Astrocyte of the cerebellum (primary cell): ENCODE data around the gene CTIF.

Experiments
- DNase-seq: peaks from one replicate; pipeline ENCODE4 v3.0.0-alpha.2; 2011; ENCODE audit warnings: low read depth
- H3K4me3 ChIP-seq: 2 replicates; pipeline ENCODE4 v1.5.1; 2011; ENCODE audit warnings: mild to moderate bottlenecking, low read depth, low read length, moderate library complexity
- in situ Hi-C: cut with HindIII; loops from 2 replicates; pipeline ENCODE4 v1.10.0; 2017; ENCODE audit warnings: low sequenced_read_pairs
- TF ChIP-seq, protein P1 (sequence below): IDR thresholded peaks from 2 replicates; pipeline ENCODE4 v1.5.1; 2012; ENCODE audit warnings: low read length, low read depth, moderate library complexity, mild to moderate bottlenecking; ENCODE audit errors: missing control alignments

Gene CTIF

DNA sequence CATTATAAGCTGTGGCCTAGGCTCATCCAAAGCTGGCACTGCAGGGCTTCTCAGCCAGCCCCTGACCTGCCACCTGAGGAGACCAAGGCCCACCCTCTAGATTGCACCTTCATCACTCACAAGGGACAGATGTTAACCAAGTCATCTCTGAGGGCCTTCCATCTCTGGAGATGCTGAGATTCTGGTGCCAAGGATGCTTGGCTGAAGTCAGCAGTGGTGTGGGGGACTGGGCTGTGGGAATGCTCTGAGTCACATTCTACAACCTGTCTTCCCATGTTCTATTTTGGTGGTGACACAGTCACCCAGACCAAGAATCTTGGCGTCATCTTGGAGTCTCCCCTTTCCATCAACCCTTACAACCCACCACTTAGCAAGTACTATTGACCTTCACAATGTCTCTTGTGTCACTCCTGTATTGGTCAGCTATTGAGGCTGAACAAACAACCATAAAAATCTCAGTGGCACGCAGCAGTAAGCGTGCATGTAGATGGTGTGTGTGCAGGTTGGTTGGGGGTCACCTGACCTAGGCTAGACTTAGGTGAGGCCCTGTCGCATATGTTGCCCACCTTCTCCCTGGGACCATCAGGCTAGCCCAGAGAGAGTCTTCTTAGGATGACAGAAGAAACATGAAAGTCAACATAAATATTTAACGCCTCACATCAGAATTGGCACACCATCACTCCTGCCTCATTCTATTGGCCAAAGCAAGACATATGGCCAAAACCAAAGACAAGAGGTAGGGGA lies 276.9 kb downstream of the CTIF start:
- TF ChIP-seq, protein P1, sequence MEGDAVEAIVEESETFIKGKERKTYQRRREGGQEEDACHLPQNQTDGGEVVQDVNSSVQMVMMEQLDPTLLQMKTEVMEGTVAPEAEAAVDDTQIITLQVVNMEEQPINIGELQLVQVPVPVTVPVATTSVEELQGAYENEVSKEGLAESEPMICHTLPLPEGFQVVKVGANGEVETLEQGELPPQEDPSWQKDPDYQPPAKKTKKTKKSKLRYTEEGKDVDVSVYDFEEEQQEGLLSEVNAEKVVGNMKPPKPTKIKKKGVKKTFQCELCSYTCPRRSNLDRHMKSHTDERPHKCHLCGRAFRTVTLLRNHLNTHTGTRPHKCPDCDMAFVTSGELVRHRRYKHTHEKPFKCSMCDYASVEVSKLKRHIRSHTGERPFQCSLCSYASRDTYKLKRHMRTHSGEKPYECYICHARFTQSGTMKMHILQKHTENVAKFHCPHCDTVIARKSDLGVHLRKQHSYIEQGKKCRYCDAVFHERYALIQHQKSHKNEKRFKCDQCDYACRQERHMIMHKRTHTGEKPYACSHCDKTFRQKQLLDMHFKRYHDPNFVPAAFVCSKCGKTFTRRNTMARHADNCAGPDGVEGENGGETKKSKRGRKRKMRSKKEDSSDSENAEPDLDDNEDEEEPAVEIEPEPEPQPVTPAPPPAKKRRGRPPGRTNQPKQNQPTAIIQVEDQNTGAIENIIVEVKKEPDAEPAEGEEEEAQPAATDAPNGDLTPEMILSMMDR = no peak
- no peak overlapping the region for H3K4me3 ChIP-seq
- DNase-seq = no peak
- in situ Hi-C loops = no loop called here

DNA sequence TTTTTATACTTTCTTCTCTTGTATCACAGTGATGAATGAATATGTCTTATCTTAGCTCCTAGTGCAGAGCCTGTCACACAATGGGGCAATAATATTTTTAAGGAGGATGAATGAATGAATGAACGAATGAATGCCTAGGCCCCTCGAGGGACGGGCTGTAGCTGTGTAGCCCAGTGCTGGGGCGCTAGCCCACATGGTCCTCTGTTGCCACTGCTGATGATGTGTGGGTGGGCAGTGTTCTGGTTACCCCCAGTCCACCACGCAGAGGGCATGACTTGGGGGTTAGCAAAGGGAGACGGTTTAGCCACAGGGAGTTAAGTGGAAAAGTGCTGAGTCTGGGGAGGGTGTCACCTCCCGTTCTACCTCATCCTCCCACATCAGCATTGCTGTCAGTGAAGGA lies 277.7 kb downstream of the CTIF start:
- no peak overlapping the region for H3K4me3 ChIP-seq
- TF ChIP-seq, protein P1 = no peak
- DNase-seq = no peak
- in situ Hi-C loops = no loop called here

DNA sequence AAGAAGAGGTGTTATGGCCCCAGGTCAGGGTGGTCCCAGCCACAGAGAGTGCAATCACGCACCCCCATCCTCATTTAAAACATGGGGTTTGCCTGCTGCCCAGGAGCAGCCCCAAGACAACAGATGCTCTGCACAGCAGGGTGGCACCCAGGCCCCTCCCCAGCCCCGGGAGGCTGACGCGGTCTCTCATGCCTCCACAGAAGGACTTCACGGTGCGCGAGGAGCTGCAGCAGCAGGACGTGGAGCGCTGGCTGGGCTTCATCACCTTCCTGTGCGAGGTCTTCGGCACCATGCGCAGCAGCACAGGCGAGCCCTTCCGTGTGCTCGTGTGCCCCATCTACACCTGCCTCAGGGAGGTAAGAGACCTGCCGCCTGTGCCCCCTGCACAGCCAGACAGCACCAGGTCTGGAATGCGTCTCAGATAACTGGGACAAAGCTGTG lies 278.2 kb downstream of the CTIF start:
- TF ChIP-seq, protein P1 = no peak
- no peak for DNase-seq
- in situ Hi-C loops = no loop called here
- H3K4me3 ChIP-seq = no peak overlapping the region

DNA sequence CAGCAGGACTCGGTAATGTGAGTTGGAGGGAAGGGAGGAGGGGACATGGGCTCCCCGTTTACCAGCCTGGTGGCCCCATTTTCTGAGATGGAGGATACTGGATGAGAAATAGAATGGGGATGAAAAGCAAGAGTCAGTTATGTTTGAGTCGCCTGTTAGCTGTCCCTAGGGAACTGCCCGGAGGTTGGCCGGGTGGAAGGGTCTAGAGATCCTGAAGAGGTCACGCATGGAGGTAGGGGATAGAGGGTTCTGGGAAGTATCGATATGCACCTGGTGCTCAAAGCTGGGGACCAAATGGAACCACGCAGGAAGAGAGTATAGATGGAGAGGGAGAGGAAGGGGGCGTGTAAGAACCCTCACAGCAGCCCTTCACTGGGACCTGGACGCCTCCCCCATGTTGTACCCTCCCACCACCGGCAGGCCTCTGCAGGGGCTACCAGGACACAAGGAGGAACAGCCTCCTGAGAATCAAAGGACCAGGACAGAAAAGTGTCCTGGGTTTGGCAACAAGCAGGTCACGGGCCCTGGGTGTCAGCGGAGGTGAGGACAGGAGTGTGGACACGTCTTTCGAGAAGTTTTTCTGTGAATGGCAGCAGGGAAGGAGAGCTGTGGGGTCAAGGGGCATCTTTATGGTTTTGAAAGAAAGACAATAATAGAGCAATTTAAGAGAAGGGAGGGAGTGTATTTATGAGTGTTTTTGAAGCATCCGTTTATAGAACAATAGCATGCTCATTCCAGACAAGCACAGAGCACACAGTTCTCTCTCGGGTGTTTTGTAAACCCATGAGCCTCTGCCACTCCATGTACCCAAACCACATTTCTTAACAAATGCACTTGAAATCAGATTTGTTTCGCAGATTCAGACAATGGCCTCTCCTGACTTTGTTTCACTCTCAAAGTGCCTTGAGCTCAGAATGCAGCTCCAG lies 279.8 kb downstream of the CTIF start:
- TF ChIP-seq, protein P1 = no peak
- in situ Hi-C loops = no loop called here
- DNase-seq = no peak
- no peak overlapping the region for H3K4me3 ChIP-seq

DNA sequence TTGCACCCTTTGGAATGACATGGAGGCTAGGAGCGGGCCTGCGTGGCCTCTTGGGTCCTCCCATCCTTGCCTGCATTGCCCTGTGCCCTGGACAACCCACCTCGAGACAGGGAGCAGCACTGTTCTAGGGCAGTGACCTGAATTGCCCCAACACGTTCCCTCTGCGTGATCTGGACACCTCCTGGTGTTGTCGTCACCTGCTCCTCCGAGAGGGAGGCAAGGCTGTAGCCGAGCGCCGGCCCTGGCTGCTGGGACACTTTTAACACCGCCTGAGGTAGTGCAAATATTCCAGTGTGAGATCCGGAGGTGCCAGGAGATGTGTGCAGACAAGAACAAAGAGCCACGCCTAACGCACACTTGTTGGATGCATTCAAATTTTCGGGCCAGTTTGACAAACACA lies 280.4 kb downstream of the CTIF start:
- no peak overlapping the region for H3K4me3 ChIP-seq
- DNase-seq = no peak
- in situ Hi-C loops = no loop called here
- TF ChIP-seq, protein P1 = no peak

DNA sequence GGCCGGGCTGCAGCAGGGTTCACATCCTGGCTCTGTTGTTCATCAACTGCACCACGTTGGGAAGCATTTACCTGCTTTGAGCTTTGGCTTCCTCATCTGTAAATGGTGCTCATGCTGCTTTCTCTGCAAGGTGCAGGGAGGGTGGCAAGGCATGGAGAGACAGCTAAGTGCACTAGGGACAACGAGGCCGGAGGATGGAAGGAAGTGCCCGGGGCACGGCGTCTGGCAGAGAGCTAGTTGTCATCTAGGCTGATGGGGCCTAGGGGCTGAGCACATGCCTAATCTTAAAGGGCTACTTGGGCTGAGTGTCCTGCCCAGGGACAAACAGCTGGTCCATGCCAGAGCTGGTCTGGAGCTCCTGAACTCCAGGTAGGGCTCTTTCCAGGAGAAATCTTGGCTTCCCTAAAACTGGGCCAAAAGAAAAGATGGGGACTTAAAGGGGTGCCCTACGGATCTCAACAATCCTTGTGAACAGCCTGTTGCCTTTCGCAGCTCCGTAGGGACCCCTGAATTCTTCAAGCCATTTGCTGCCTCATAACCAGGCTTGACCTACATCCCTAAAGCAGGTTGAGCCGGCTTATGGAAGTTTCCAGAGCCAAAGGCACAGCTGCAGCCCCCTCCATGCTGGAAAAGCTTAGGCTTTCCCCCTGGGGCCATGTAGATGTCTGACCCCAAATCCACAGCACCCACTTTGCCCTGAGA lies 281.1 kb downstream of the CTIF start:
- in situ Hi-C loops = no loop called here
- TF ChIP-seq, protein P1 = no peak
- no peak overlapping the region for H3K4me3 ChIP-seq
- DNase-seq = no peak
